HCT116 (cell line): ENCODE measurements around the gene NUCB2. TPM values are rescaled to one million over a fixed set of nuclear protein-coding genes. Genes with fewer than 3 reads are reported as not detected.

Experiments
- ATAC-seq: fragments of 200-7000 bp; cut with Tn5 transposase; 2 replicates; pipeline ENCODE4 v1.9.1; 2020; ENCODE audit warnings: mild to moderate bottlenecking, moderate library complexity
- BruUV-seq: library from RNA; stranded (reverse); fragments of 400-500 nt; replicated peaks from 2 replicates; lab custom pipeline; 2021; lab: Mats Ljungman, UMichigan
- CTCF ChIA-PET: fragments of 300-600 bp; sonication (Branson Sonifier 250); formaldehyde crosslinking; loops from one replicate; lab custom pipeline; 2021; ENCODE audit warnings: antibody characterized with exemption; lab: Charles Lee
- POLR2A ChIA-PET: fragments of 300-600, 350-600 bp; sonication (Branson Sonifier 250); formaldehyde crosslinking; loops from one replicate; lab custom pipeline; 2021; ENCODE audit warnings: antibody characterized with exemption; lab: Charles Lee
- RAD21 ChIA-PET, 2 experiments: fragments of 300-600 bp; sonication (Branson Sonifier 250); formaldehyde crosslinking; loops; one replicate each; lab custom pipeline; 2023; ENCODE audit warnings: low total read pairs in 2 of 2; ENCODE audit not compliant: uncharacterized antibody in 2 of 2, unreplicated experiment in 2 of 2, low non-redundant PET in 1 of 2; lab: Charles Lee
- DNase-seq: peaks from one replicate; pipeline ENCODE4 v3.0.0-alpha.2; 2010; ENCODE audit warnings: low read depth, low spot score
- H2AFZ ChIP-seq: fragments of 200-600 bp; shearing (Covaris generic), sonication (generic); 2 replicates; pipeline ENCODE4 v1.6.1; 2017; ENCODE audit warnings: low read depth, mixed run types, mixed read lengths, antibody characterized with exemption, low read length; ENCODE audit not compliant: poor library complexity, severe bottlenecking
- H3K27ac ChIP-seq: 2 replicates; pipeline ENCODE4 v1.5.1; 2012; ENCODE audit warnings: low read depth, low read length
- H3K27me3 ChIP-seq: fragments of 200-600 bp; sonication (generic); 2 replicates; pipeline ENCODE4 v1.6.1; 2016; ENCODE audit warnings: mixed run types, low read length, mixed read lengths; ENCODE audit not compliant: insufficient read depth
- H3K36me3 ChIP-seq, 2 experiments: fragments of 200-500 bp in 1 of 2; fragments of 200-600 bp in 1 of 2; sonication (Bioruptor generic) in 1 of 2; sonication (generic) in 1 of 2; 2 replicates each; pipeline versions ENCODE4 v1.5.1 to v1.6.1; 2014 to 2016; ENCODE audit warnings: low read length in 2 of 2, inconsistent platforms in 1 of 2, mixed read lengths in 1 of 2, mixed run types in 1 of 2; ENCODE audit not compliant: insufficient read depth in 2 of 2, control insufficient read depth in 1 of 2
- H3K4me1 ChIP-seq, 2 experiments: fragments of 200-600 bp in 1 of 2; sonication (generic) in 1 of 2; 2 replicates each; pipeline versions ENCODE4 v1.5.1 to v1.6.1; 2012 to 2017; ENCODE audit warnings: low read length in 2 of 2, inconsistent platforms in 1 of 2, mild to moderate bottlenecking in 1 of 2, mixed read lengths in 1 of 2, mixed run types in 1 of 2, moderate library complexity in 1 of 2; ENCODE audit not compliant: insufficient read depth in 2 of 2, control insufficient read depth in 1 of 2
- H3K4me2 ChIP-seq: fragments of 200-600 bp; sonication (generic); 2 replicates; pipeline ENCODE4 v1.6.1; 2017; ENCODE audit warnings: mixed run types, low read length, mixed read lengths
- H3K4me3 ChIP-seq, 2 experiments: fragments of 200-600 bp in 1 of 2; sonication (generic) in 1 of 2; replicated peaks in 1 of 2; 2 replicates each; pipeline ENCODE4 v1.5.1; 2011 to 2016; ENCODE audit warnings: low read length in 2 of 2, control low read depth in 1 of 2, low read depth in 1 of 2, mild to moderate bottlenecking in 1 of 2, mixed read lengths in 1 of 2, mixed run types in 1 of 2
- H3K79me2 ChIP-seq: fragments of 200-600 bp; sonication (generic); 2 replicates; pipeline ENCODE4 v1.6.1; 2017; ENCODE audit warnings: mild to moderate bottlenecking, mixed run types, low read length, moderate library complexity, mixed read lengths; ENCODE audit not compliant: insufficient read depth
- H3K9ac ChIP-seq: fragments of 200-600 bp; sonication (generic); 2 replicates; pipeline ENCODE4 v1.6.1; 2016; ENCODE audit warnings: low read length, mixed read lengths
- H3K9me2 ChIP-seq: fragments of 200-600 bp; sonication (generic), shearing (Covaris generic); 2 replicates; pipeline ENCODE4 v1.6.1; 2017; ENCODE audit warnings: mixed run types, mild to moderate bottlenecking, moderate library complexity; ENCODE audit not compliant: insufficient read depth
- H3K9me3 ChIP-seq, 2 experiments: fragments of 200-500 bp in 1 of 2; fragments of 200-600 bp in 1 of 2; sonication (Bioruptor generic) in 1 of 2; sonication (generic) in 1 of 2; 2 replicates each; pipeline ENCODE4 v1.6.1; 2014 to 2017; ENCODE audit warnings: low read length in 2 of 2, mixed read lengths in 2 of 2, inconsistent platforms in 1 of 2, low read depth in 1 of 2, mild to moderate bottlenecking in 1 of 2, mixed run types in 1 of 2, moderate library complexity in 1 of 2; ENCODE audit not compliant: control insufficient read depth in 1 of 2, insufficient read depth in 1 of 2
- H4K20me1 ChIP-seq: fragments of 200-600 bp; sonication (generic), shearing (Covaris generic); 2 replicates; pipeline ENCODE4 v1.6.1; 2017; ENCODE audit warnings: mixed run types, mild to moderate bottlenecking, moderate library complexity; ENCODE audit not compliant: insufficient read depth
- CBX3 ChIP-seq: IDR thresholded peaks from 2 replicates; pipeline ENCODE4 v1.6.1; 2012; ENCODE audit warnings: low read depth
- CEBPB ChIP-seq: IDR thresholded peaks from 2 replicates; pipeline ENCODE4 v1.6.1; 2012; ENCODE audit warnings: low read depth
- CTCF ChIP-seq, 3 experiments: fragments of 200-600 bp in 1 of 3; sonication (generic) in 1 of 3; IDR thresholded peaks in 2 of 3; conservative IDR thresholded peaks in 1 of 3; 2 replicates each; pipeline ENCODE4 v1.5.1; 2012 to 2017; ENCODE audit warnings: low read depth in 2 of 3, low read length in 2 of 3, antibody characterized with exemption in 1 of 3, borderline replicate concordance in 1 of 3, control low read depth in 1 of 3, mild to moderate bottlenecking in 1 of 3, mixed read lengths in 1 of 3, mixed run types in 1 of 3, moderate library complexity in 1 of 3; ENCODE audit not compliant: insufficient read depth in 1 of 3
- EGR1 ChIP-seq: IDR thresholded peaks from 2 replicates; pipeline ENCODE4 v1.6.1; 2012; ENCODE audit warnings: low read depth
- ELF1 ChIP-seq: IDR thresholded peaks from 2 replicates; pipeline ENCODE4 v1.6.1; 2012; ENCODE audit warnings: low read depth, borderline replicate concordance
- EZH2 ChIP-seq: fragments of 200-600 bp; sonication (generic); IDR thresholded peaks from 2 replicates; pipeline ENCODE4 v1.6.1; 2017; ENCODE audit warnings: antibody characterized with exemption, mixed run types
- EZH2phosphoT487 ChIP-seq: fragments of 200-600 bp; IDR thresholded peaks from 2 replicates; pipeline ENCODE4 v1.6.1; 2018; ENCODE audit warnings: antibody characterized with exemption, borderline replicate concordance
- POLR2A ChIP-seq: IDR thresholded peaks from 2 replicates; pipeline ENCODE4 v1.7.0; 2011; ENCODE audit warnings: borderline replicate concordance; ENCODE audit not compliant: insufficient read depth, insufficient read length; ENCODE audit errors: extremely low read depth
- POLR2AphosphoS5 ChIP-seq: IDR thresholded peaks from 2 replicates; pipeline ENCODE4 v1.6.1; 2011; ENCODE audit warnings: mild to moderate bottlenecking, low read depth, low read length, moderate library complexity
- RAD21 ChIP-seq: IDR thresholded peaks from 2 replicates; pipeline ENCODE4 v1.6.1; 2012; ENCODE audit warnings: low read depth, mild to moderate bottlenecking
- SIN3A ChIP-seq: IDR thresholded peaks from 2 replicates; pipeline ENCODE4 v1.6.1; 2012; ENCODE audit warnings: low read depth
- SP1 ChIP-seq: IDR thresholded peaks from 2 replicates; pipeline ENCODE4 v1.6.1; 2012; ENCODE audit warnings: low read depth
- SRF ChIP-seq: IDR thresholded peaks from 2 replicates; pipeline ENCODE4 v1.6.1; 2012; ENCODE audit warnings: low read depth
- TCF7L2 ChIP-seq: IDR thresholded peaks from 2 replicates; pipeline ENCODE4 v1.7.0; 2011; ENCODE audit warnings: borderline replicate concordance, inconsistent platforms; ENCODE audit not compliant: insufficient read depth, insufficient read length; ENCODE audit errors: extremely low read depth
- YY1 ChIP-seq: IDR thresholded peaks from 2 replicates; pipeline ENCODE4 v1.6.1; 2011; ENCODE audit warnings: low read length, low read depth, moderate library complexity, mild to moderate bottlenecking; ENCODE audit not compliant: insufficient replicate concordance; ENCODE audit errors: extremely low read depth
- ZFX ChIP-seq: fragments of 450-650 bp; IDR thresholded peaks from 2 replicates; pipeline ENCODE4 v1.6.1; 2017
- ZNF274 ChIP-seq: fragments of 200-500 bp; sonication (Bioruptor generic); IDR thresholded peaks from 2 replicates; pipeline ENCODE4 v1.6.1; 2014; ENCODE audit warnings: mild to moderate bottlenecking, low read depth, low read length, inconsistent platforms
- intact Hi-C: fragments of 100-400 bp; cut with micrococcal nuclease; formaldehyde crosslinking; loops from 2 replicates; pipeline ENCODE4 v1.10.0; 2022
- total RNA-seq: library from RNA; stranded (reverse); gene quantifications from one replicate; pipeline ENCODE4 v1.2.1, GENCODE V29; 2021; ENCODE audit not compliant: unreplicated experiment
- TF ChIP-seq, protein P1 (sequence below): IDR thresholded peaks from 2 replicates; pipeline ENCODE4 v1.6.1; 2012
- TF ChIP-seq, protein P2 (sequence below): IDR thresholded peaks from 2 replicates; pipeline ENCODE4 v1.6.1; 2011; ENCODE audit warnings: mild to moderate bottlenecking, low read length, moderate library complexity; ENCODE audit not compliant: insufficient replicate concordance; ENCODE audit errors: extremely low read depth
- TF ChIP-seq, protein P3 (sequence below): IDR thresholded peaks from 2 replicates; pipeline ENCODE4 v1.6.1; 2012; ENCODE audit warnings: low read depth

Gene NUCB2
- total RNA-seq, 1 experiment from 2014 or later = 40.6 TPM

DNA sequence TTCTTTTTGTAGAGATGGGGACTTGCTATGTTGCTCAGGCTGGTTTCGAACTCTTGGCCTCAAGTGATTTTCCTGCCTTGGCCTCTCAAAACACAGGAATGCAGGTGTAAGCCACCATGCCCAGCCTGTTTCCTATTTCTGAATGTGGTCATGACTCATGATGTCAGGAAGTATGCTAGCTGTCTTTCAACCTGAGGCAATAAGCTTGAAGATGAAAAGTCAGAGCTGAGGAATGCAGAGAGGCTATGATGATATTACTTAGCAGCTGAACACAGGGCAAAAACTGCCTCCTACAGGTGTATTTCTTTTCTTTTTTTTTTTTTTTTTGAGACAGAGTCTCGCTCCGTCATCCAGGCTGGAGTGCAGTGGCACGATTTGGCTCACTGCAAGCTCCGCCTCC is 9.0 kb upstream of the NUCB2 start:
- Histone ChIP-seq H3K27me3 (no peaks in the 10 kb centered on the region), H3K9me3 (no peaks in the 10 kb centered on the region), H3K9ac (peak overlapping the region; percentile 18; the same call in 1 of the 2 replicates), H3K4me2 (peak overlapping the region; percentile 72), H3K4me1 (peaks cover 12 to 34% of the 10 kb centered on the region in 2 experiments), H3K9me2 (no peaks in the 10 kb centered on the region), H3K79me2 (no peaks in the 10 kb centered on the region), H3K36me3 (no peaks in the 10 kb centered on the region), H4K20me1 (no peaks in the 10 kb centered on the region), H2AFZ (peak overlapping the region; percentile 76), H3K27ac (peak overlapping the region; percentile 36; the same call in 1 of the 2 replicates), H3K4me3 (peak overlapping the region in 1 of 2 experiments; percentile 27; a peak in 2 of 4 replicates)
- ATAC-seq = peak; percentile 93
- ChIA-PET POLR2A (interaction anchor here (0.7 to 2.0 kb wide), 4 partner anchors 8 to 1127 kb away, joined by 3 to 15 read pairs (median 3); partner anchors contain the start of genes LDHA, NUCB2 and RPS13), RAD21 (interaction anchor here in 1 of 2 experiments (1.5 kb wide), 1 partner anchor 37 kb away, joined by 3 read pairs; no protein-coding TSS in a partner anchor), CTCF (interaction anchor here (1.6 kb wide), 1 partner anchor 9 kb away, joined by 6 read pairs; the partner anchor contains the start of gene NUCB2)
- DNase-seq = peak; percentile 99
- intact Hi-C loops = no loop called here
- no TSS peak for BruUV-seq
- TF ChIP-seq, protein P1, sequence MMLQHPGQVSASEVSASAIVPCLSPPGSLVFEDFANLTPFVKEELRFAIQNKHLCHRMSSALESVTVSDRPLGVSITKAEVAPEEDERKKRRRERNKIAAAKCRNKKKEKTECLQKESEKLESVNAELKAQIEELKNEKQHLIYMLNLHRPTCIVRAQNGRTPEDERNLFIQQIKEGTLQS = no peak
- TF ChIP-seq YY1 = peak; percentile 64
- no peak; the same call in 1 of the 2 replicates for TF ChIP-seq ELF1
- TF ChIP-seq, protein P2, sequence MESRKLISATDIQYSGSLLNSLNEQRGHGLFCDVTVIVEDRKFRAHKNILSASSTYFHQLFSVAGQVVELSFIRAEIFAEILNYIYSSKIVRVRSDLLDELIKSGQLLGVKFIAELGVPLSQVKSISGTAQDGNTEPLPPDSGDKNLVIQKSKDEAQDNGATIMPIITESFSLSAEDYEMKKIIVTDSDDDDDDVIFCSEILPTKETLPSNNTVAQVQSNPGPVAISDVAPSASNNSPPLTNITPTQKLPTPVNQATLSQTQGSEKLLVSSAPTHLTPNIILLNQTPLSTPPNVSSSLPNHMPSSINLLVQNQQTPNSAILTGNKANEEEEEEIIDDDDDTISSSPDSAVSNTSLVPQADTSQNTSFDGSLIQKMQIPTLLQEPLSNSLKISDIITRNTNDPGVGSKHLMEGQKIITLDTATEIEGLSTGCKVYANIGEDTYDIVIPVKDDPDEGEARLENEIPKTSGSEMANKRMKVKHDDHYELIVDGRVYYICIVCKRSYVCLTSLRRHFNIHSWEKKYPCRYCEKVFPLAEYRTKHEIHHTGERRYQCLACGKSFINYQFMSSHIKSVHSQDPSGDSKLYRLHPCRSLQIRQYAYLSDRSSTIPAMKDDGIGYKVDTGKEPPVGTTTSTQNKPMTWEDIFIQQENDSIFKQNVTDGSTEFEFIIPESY = peak; percentile 64
- TF ChIP-seq TCF7L2 = peak; percentile 24
- peak; percentile 93 for TF ChIP-seq SP1
- TF ChIP-seq CEBPB = peak; percentile 85
- peak in 2 of 3 experiments; percentile 20 to 28; a peak in 2 of 6 replicates for TF ChIP-seq CTCF (IDR thresholded peaks at IDR 0.05 in 2 of 3, conservative IDR thresholded peaks at IDR 0.05 in 1 of 3; ENCODE audit: borderline replicate concordance in 1 of 3, insufficient read depth in 1 of 3, low read depth in 2 of 3, low read length in 2 of 3)
- TF ChIP-seq ZFX = no peak
- TF ChIP-seq RAD21 = peak; percentile 57
- peak; percentile 91 for TF ChIP-seq SIN3A
- TF ChIP-seq EZH2 = no peak
- TF ChIP-seq ZNF274 = no peak
- TF ChIP-seq EZH2phosphoT487 = no peak
- TF ChIP-seq POLR2A = no peak
- no peak for TF ChIP-seq EGR1
- no peak; the same call in 1 of the 2 replicates for TF ChIP-seq SRF
- peak; percentile 99 for TF ChIP-seq CBX3
- peak; percentile 49; the same call in 1 of the 2 replicates for TF ChIP-seq POLR2AphosphoS5
- TF ChIP-seq, protein P3, sequence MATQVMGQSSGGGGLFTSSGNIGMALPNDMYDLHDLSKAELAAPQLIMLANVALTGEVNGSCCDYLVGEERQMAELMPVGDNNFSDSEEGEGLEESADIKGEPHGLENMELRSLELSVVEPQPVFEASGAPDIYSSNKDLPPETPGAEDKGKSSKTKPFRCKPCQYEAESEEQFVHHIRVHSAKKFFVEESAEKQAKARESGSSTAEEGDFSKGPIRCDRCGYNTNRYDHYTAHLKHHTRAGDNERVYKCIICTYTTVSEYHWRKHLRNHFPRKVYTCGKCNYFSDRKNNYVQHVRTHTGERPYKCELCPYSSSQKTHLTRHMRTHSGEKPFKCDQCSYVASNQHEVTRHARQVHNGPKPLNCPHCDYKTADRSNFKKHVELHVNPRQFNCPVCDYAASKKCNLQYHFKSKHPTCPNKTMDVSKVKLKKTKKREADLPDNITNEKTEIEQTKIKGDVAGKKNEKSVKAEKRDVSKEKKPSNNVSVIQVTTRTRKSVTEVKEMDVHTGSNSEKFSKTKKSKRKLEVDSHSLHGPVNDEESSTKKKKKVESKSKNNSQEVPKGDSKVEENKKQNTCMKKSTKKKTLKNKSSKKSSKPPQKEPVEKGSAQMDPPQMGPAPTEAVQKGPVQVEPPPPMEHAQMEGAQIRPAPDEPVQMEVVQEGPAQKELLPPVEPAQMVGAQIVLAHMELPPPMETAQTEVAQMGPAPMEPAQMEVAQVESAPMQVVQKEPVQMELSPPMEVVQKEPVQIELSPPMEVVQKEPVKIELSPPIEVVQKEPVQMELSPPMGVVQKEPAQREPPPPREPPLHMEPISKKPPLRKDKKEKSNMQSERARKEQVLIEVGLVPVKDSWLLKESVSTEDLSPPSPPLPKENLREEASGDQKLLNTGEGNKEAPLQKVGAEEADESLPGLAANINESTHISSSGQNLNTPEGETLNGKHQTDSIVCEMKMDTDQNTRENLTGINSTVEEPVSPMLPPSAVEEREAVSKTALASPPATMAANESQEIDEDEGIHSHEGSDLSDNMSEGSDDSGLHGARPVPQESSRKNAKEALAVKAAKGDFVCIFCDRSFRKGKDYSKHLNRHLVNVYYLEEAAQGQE = no peak
